Coronary artery (tissue), 2 donors: Measurements from ENCODE around the gene GRP.

ENCODE experiments used
- DNase-seq: peaks from one replicate; pipeline ENCODE4 v3.0.0-alpha.2; 2017; ENCODE audit warnings: low spot score
- H3K27ac ChIP-seq, 2 donors: fragments of 200-600 bp; sonication (generic); one replicate each; pipeline ENCODE4 v1.5.1; 2016 to 2019
- H3K4me3 ChIP-seq: fragments of 200-600 bp; sonication (generic); 2 replicates; pipeline ENCODE4 v1.5.1; 2016; ENCODE audit warnings: mild to moderate bottlenecking, moderate library complexity
- CTCF ChIP-seq: fragments of 200-600 bp; sonication (generic); IDR thresholded peaks from one replicate; pipeline ENCODE4 v1.5.1; 2019; ENCODE audit warnings: antibody characterized with exemption

Gene GRP

GRCh38 chr18:59210299-59210698 is 9.7 kb upstream of the GRP start:
- no peak for DNase-seq
- no peak for TF ChIP-seq CTCF
- Histone ChIP-seq H3K27ac (no peak overlapping the region), H3K4me3 (no peak overlapping the region)

- no peak for DNase-seq
- H3K4me3 ChIP-seq = no peak overlapping the region
- no peak for TF ChIP-seq CTCF
- no peak overlapping the region for H3K27ac ChIP-seq
Measured at GRCh38 chr18:59211629-59212028, 8.3 kb upstream of the GRP start.

DNA sequence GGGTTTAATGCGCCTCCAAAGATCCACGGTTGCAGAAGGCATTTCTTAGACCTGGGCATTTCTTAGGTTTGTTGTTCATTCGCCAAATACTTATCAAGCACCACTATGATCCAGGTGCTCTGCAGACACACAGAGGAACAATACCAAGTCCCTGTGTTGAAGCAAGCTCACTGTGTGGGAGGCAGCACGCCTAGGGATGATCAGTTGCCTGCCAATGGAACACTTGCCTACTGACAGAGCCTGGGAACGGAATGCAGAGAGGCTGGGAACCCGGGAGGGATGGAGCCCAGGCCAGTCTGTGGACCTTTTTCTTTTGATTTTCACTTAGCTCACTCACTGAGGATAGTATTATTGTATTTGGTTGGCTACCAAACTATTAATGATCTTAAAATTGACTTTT is 1.9 kb upstream of the GRP start:
- H3K4me3 ChIP-seq = no peak overlapping the region
- H3K27ac ChIP-seq = no peak overlapping the region
- DNase-seq = no peak
- TF ChIP-seq CTCF = no peak

GRCh38 chr18:59220164-59220783 is 316 bp downstream of the GRP start:
- Histone ChIP-seq H3K27ac (no peak overlapping the region), H3K4me3 (peak overlapping the region; percentile 17)
- DNase-seq = no peak
- no peak for TF ChIP-seq CTCF

DNA sequence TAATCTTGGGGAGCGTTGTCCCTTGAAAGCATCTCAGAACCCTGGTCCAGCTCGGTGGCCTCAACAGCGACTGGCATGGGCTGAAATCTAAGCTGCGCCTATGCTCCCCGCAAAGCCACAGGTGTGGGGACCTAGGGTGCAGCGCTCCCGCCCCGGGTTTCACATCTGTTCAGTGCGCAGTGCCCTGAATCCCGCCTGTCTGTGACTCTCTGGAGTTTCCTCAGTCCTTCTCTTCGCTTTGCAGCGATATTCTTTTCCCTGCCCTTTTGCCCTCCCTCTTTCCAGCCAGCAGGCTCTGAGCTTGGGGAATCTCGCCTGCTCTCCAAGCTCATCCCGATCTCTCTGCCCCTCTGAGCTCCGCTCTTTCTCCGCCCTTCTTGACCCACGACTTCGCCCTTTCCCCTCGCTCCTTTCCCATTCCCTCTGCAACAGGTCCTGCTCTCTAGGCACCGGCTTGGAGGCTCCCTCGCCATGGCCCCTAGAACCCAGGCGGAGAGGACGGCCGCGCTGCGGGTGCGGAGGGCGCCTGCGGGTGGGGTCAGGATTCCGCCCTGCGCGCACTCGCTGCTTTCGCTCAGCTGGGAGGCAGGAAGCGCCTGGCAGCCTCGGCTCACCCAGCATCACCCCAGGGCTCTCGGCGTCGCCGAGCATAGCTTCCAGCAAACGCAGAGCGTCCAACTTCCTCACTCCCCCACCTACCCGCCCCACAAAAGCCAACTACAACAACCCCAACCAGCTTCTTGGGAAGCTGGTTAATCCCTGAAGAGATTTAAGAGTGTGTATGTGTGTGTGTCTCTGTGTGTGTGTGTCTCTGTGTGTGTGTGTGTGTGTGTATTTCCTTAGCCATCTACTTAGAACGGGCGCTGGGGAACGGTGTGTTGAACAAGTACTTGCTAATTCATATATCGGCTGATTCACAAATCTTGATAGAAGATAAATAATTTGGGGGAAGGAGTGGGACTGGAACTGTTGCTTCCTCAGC is 1.1 kb downstream of the GRP start:
- no peak for TF ChIP-seq CTCF
- H3K4me3 ChIP-seq = no peak overlapping the region
- DNase-seq = no peak

GRCh38 chr18:59222341-59222740 is 2.4 kb downstream of the GRP start:
- no peak overlapping the region for H3K27ac ChIP-seq
- DNase-seq = no peak
- TF ChIP-seq CTCF = no peak
- H3K4me3 ChIP-seq = no peak overlapping the region

More for the DNA sequence above, 1.1 kb downstream of the GRP start:
- no peak overlapping the region for H3K27ac ChIP-seq
